D721Med (cell line): Measurements from ENCODE around the gene RFX3.

ENCODE experiments used
- DNase-seq: peaks from one replicate; pipeline ENCODE4 v3.0.0; 2011; ENCODE audit warnings: low spot score; ENCODE audit not compliant: insufficient read length
- FAIRE-seq: peaks from 2 replicates; lab custom pipeline; 2011; peaks lifted over from hg19 to GRCh38; lab: Jason Lieb, UNC
- TF ChIP-seq, protein P1 (sequence below): IDR thresholded peaks from 2 replicates; pipeline ENCODE4 v1.5.1; 2012; ENCODE audit warnings: mild to moderate bottlenecking, control low read depth; ENCODE audit not compliant: insufficient read depth; ENCODE audit errors: missing control alignments

RFX3 gene

DNA sequence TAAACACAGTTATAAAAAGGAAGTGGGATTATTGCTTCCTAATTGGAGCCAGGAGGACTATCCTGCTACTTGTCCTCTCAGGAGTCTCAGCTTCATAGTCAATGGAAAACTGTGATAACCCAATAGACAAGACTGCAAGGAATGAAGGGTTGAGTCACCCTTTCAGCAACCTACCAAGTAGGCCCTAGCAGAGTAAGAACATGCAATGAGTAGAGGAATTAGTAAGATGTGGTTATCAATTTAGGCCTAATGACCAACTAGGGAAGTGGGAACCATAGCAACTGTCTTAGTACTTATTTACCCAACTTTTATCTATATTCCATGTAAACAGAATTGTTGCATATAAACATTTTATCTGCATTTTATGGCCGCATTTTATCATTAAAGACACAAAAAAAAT, 310.1 kb downstream of the RFX3 start:
- no peak for DNase-seq
- FAIRE-seq = peak; percentile 38

DNA sequence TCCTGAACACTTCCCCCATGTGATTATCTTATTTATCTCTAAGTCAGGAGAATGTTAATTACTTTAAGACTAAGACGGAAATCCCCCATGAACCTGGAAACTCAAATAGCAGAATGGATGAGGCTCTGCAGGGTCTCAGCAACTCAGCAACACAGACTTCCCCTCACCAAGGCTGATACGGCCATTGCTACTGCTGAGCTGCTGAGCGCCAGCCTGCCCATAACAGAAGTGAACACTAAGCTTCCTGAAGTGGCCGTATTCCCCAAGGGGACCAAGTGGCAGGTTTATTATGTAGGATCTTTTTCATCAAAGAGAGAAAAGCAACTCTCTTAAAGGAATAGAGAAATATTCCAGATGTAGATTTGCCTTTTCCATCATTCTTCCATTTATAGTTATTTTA, 311.1 kb downstream of the RFX3 start:
- no peak for FAIRE-seq

More for the DNA sequence above, 310.1 kb downstream of the RFX3 start:
- TF ChIP-seq, protein P1, sequence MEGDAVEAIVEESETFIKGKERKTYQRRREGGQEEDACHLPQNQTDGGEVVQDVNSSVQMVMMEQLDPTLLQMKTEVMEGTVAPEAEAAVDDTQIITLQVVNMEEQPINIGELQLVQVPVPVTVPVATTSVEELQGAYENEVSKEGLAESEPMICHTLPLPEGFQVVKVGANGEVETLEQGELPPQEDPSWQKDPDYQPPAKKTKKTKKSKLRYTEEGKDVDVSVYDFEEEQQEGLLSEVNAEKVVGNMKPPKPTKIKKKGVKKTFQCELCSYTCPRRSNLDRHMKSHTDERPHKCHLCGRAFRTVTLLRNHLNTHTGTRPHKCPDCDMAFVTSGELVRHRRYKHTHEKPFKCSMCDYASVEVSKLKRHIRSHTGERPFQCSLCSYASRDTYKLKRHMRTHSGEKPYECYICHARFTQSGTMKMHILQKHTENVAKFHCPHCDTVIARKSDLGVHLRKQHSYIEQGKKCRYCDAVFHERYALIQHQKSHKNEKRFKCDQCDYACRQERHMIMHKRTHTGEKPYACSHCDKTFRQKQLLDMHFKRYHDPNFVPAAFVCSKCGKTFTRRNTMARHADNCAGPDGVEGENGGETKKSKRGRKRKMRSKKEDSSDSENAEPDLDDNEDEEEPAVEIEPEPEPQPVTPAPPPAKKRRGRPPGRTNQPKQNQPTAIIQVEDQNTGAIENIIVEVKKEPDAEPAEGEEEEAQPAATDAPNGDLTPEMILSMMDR = no peak

DNA sequence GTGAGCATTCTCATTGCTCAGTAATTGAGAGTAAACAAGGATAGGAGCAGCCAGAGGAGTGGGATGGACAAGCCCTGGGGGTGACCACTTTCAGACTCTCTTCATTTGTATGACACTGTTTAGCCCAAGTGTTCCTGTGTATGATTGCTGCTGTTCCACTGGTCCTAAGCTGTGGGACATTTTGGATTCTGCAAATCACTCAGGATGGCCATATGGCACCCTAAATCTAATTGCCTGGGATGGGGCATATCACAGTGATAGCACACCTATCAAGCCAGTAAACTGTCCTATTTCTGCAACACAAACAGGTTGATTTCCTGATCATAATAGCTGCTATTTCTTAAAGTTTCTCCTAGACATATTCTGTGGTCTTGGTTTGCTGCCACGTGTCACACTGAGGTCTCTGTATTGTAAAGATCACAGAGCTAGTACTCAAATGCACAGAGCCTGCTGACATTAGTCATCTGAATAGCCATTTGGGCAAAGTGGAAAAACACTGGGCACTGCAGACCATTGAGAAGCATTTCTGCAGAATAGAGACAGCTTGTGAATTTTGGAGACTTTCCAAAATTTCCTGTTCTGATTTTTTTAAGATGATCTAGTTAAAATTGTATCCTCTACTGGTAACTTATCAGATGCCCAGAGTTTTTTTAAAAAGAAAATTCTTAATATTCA, 320.2 kb downstream of the RFX3 start:
- FAIRE-seq = no peak
- DNase-seq = no peak
- TF ChIP-seq, protein P1 = no peak

More for the DNA sequence above, 311.1 kb downstream of the RFX3 start:
- TF ChIP-seq, protein P1 = no peak
- no peak for DNase-seq

DNA sequence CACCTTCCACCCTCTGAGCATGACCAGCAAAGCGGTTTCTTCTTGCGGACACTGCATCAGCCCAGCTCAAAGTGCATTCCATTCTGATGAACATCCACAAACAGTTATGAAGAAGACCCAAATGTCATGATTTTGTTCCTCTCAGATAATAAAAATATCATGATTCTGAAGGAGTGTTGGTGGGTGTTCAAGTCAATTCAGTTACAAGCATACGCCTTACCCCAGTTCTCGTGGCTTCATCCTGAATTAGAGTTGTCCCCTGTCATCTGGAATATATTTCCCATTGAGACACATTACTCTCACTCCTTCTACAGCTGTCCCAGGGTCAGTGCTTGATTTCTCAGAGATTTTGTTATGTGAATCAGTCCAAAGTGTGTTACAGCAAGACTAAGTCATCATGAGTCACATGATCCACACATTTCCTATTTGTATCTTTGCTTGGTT, 325.4 kb downstream of the RFX3 start:
- no peak for FAIRE-seq
- TF ChIP-seq, protein P1 = no peak
- DNase-seq = no peak

DNA sequence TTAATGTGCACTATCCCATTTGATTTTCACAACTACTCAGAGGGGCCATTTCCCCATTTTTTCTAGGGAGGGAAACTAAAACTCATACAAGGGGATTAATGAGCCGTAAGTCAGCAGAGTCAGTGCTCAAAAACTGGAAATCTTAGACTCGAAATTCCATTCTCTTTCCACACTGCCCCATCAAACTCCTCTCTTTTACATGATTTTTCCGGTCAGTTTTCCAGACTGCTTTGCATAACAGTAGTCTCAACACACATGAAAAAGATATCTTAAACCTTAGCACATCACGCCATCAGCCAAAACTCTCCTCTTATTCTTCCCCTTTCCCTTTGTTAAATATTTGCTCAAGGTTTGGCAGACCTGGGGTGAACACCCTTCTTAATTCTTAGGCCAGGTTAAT, 332.0 kb downstream of the RFX3 start:
- FAIRE-seq (no peak), DNase-seq (no peak)
- TF ChIP-seq, protein P1 = no peak

DNA sequence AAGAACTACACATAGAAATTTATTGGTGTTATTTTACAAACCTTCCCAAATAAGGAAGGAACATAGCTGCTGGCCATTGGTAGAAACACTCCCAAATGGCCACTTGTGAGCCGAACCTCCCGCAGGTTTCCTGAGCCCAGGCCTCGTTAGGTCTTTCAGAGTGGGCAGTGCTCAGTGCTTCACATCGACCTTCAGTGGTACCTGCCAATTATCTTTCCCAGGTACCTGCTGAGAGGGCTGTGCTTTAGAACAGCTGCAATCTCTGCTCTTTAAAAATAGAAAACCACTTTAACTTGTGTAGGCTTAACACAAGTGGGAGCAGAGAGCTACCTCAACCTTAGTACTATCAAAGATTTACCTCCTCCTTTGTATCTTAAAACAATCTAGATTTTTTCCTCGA, 334.1 kb downstream of the RFX3 start:
- TF ChIP-seq, protein P1 = no peak
- DNase-seq (no peak), FAIRE-seq (no peak)

DNA sequence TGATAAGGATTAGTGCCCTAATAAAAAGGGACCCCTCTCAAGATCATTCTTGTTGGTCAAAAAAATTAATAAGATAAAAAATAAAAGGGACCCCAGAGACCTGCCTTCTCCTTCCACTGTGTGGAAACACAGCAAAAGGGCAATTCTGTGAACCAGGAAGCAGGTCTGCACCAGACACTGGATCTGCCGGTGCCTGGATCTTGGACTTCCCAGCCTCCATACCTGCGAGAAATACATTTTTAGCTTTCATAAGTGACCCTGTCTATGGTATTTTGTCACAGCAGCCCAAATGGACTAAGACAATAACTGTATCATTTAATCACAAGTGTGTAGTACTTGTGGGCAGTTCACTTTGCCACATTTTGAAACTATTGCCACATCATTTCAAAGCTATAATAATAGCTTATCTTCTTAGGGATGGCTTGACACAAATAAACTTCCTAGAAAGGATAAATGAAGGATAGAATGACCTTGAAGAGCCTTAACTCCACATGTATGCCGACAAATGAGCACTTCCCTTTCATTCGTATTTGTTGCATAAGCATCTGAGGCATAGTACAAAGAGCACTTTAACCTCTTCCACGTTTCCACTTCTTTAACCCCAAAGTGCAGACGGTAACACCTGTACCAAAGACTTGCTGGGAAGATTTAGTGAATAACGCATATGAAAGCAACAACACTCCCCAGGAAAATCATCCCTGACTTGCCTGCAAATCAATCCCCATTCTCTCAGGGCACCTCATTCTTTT, 336.5 kb downstream of the RFX3 start:
- FAIRE-seq (no peak), DNase-seq (no peak)
- TF ChIP-seq, protein P1 = no peak
